Endothelial cell of umbilical vein (primary cell): ENCODE measurements around the gene MAFF. TPM values are rescaled to one million over a fixed set of nuclear protein-coding genes. Genes with fewer than 3 reads are reported as not detected.

Experiments used
- BruUV-seq: library from RNA; stranded (reverse); fragments of 400-500 nt; replicated peaks from 2 replicates; lab custom pipeline; 2021; lab: Mats Ljungman, UMichigan
- CTCF ChIA-PET: fragments of 300-600, 350-600 bp; sonication (Branson Sonifier 250); formaldehyde crosslinking; loops from one replicate; lab custom pipeline; 2021; ENCODE audit warnings: antibody characterized with exemption, inconsistent platforms; lab: Charles Lee
- POLR2A ChIA-PET: fragments of 300-600, 350-600 bp; sonication (Branson Sonifier 250); formaldehyde crosslinking; loops from one replicate; lab custom pipeline; 2021; ENCODE audit warnings: antibody characterized with exemption, inconsistent platforms; lab: Charles Lee
- DNase-seq: peaks from one replicate; pipeline ENCODE4 v3.0.0-alpha.2; 2011; ENCODE audit warnings: low read depth, low spot score
- FAIRE-seq: peaks from 2 replicates; lab custom pipeline; 2011; peaks lifted over from hg19 to GRCh38; lab: Jason Lieb, UNC
- H2AFZ ChIP-seq: 2 replicates; pipeline ENCODE4 v1.6.0; 2012; ENCODE audit warnings: low read depth, low read length, control low read depth, inconsistent platforms
- H3K27ac ChIP-seq: 2 replicates; pipeline ENCODE4 v1.5.1; 2011; ENCODE audit warnings: low read depth, mild to moderate bottlenecking, control low read depth, low read length, moderate library complexity; ENCODE audit not compliant: insufficient read depth
- H3K27me3 ChIP-seq, 2 experiments: 2 replicates each; pipeline versions ENCODE4 v1.6.0 to v1.6.1; 2011; ENCODE audit warnings: low read length in 2 of 2, mixed read lengths in 1 of 2; ENCODE audit not compliant: control insufficient read depth in 2 of 2, insufficient read depth in 2 of 2
- H3K36me3 ChIP-seq, 2 experiments: 2 replicates in 1 of 2; 3 replicates in 1 of 2; pipeline ENCODE4 v1.5.1; 2011; ENCODE audit warnings: low read length in 2 of 2, mild to moderate bottlenecking in 1 of 2, moderate library complexity in 1 of 2; ENCODE audit not compliant: control insufficient read depth in 2 of 2, insufficient read depth in 2 of 2; ENCODE audit errors: extremely low read depth in 1 of 2
- H3K4me1 ChIP-seq: 3 replicates; pipeline ENCODE4 v1.5.1; 2011; ENCODE audit warnings: mild to moderate bottlenecking, low read length; ENCODE audit not compliant: control insufficient read depth, insufficient read depth; ENCODE audit errors: extremely low read depth
- H3K4me2 ChIP-seq: 2 replicates; pipeline ENCODE4 v1.6.1; 2011; ENCODE audit warnings: low read length, control low read depth, mixed read lengths; ENCODE audit not compliant: insufficient read depth
- H3K4me3 ChIP-seq, 3 experiments: fragments of 200-600 bp in 1 of 3; sonication (generic), shearing (Covaris generic) in 1 of 3; replicated peaks in 1 of 3; 2 replicates each; pipeline ENCODE4 v1.5.1; 2011 to 2016; ENCODE audit warnings: control low read depth in 3 of 3, low read length in 3 of 3, mild to moderate bottlenecking in 2 of 3, inconsistent platforms in 1 of 3, low read depth in 1 of 3, moderate library complexity in 1 of 3; ENCODE audit not compliant: insufficient read depth in 1 of 3
- H3K79me2 ChIP-seq: 2 replicates; pipeline ENCODE4 v1.6.0; 2012; ENCODE audit warnings: low read length, inconsistent platforms; ENCODE audit not compliant: control insufficient read depth, insufficient read depth
- H3K9ac ChIP-seq: replicated peaks from 2 replicates; pipeline ENCODE3; 2011; ENCODE audit warnings: low read length, control low read depth; ENCODE audit not compliant: insufficient read depth; ENCODE audit errors: extremely low read depth
- H3K9me1 ChIP-seq: replicated peaks from 3 replicates; pipeline ENCODE4 v1.6.0; 2011; ENCODE audit warnings: mild to moderate bottlenecking, low read length; ENCODE audit not compliant: control insufficient read depth, insufficient read depth; ENCODE audit errors: extremely low read depth
- H3K9me3 ChIP-seq: replicated peaks from 2 replicates; pipeline ENCODE4 v1.5.1; 2012; ENCODE audit warnings: low read length, inconsistent platforms; ENCODE audit not compliant: control insufficient read depth, insufficient read depth
- H4K20me1 ChIP-seq: replicated peaks from 2 replicates; pipeline ENCODE3; 2011; ENCODE audit warnings: mild to moderate bottlenecking, low read length; ENCODE audit not compliant: control insufficient read depth, insufficient read depth; ENCODE audit errors: extremely low read depth
- CTCF ChIP-seq, 2 donors: IDR thresholded peaks; 1 replicate in 1 of 2; 2 replicates in 1 of 2; pipeline ENCODE4 v1.5.1; 2011; ENCODE audit warnings: low read length in 2 of 2, mild to moderate bottlenecking in 2 of 2, moderate library complexity in 2 of 2, control low read depth in 1 of 2, inconsistent platforms in 1 of 2, low read depth in 1 of 2; ENCODE audit not compliant: insufficient read depth in 1 of 2; ENCODE audit errors: extremely low read depth in 1 of 2
- EZH2 ChIP-seq: IDR thresholded peaks from 2 replicates; pipeline ENCODE4 v1.6.1; 2012; ENCODE audit warnings: borderline replicate concordance, low read depth, mild to moderate bottlenecking, moderate library complexity, low read length, inconsistent platforms; ENCODE audit not compliant: severe bottlenecking
- FOS ChIP-seq: IDR thresholded peaks from 2 replicates; pipeline ENCODE4 v1.6.1; 2011; ENCODE audit warnings: mild to moderate bottlenecking, low read length, moderate library complexity, borderline replicate concordance; ENCODE audit not compliant: insufficient read depth
- GATA2 ChIP-seq: IDR thresholded peaks from 2 replicates; pipeline ENCODE4 v1.7.0; 2011; ENCODE audit warnings: low read depth, mild to moderate bottlenecking, moderate library complexity, mixed read lengths, low read length; ENCODE audit not compliant: insufficient read length, insufficient read depth
- JUN ChIP-seq: IDR thresholded peaks from 2 replicates; pipeline ENCODE4 v1.6.1; 2011; ENCODE audit warnings: borderline replicate concordance, low read depth; ENCODE audit not compliant: insufficient read length, insufficient read depth
- MAX ChIP-seq: IDR thresholded peaks from 2 replicates; pipeline ENCODE4 v1.6.1; 2011; ENCODE audit not compliant: insufficient read depth, insufficient read length
- MYC ChIP-seq: IDR thresholded peaks from one replicate; pipeline ENCODE4 v1.6.1; 2011; ENCODE audit warnings: mild to moderate bottlenecking, low read depth, low read length
- POLR2A ChIP-seq: IDR thresholded peaks from 2 replicates; pipeline ENCODE4 v1.6.1; 2012; ENCODE audit warnings: low read depth, mild to moderate bottlenecking, control low read depth, low read length
- POLR2AphosphoS5 ChIP-seq: IDR thresholded peaks from 2 replicates; pipeline ENCODE4 v1.6.1; 2012; ENCODE audit warnings: low read depth, mild to moderate bottlenecking, control low read depth, low read length, moderate library complexity; ENCODE audit not compliant: insufficient read depth
- dilution Hi-C: fragments of 300-500 bp; cut with MboI; formaldehyde crosslinking; loops from one replicate; pipeline ENCODE4 v1.15.0; 2019; ENCODE audit warnings: low sequenced_read_pairs; ENCODE audit not compliant: extremely low pct_ligation_motif_present
- intact Hi-C: fragments of 100-400 bp; cut with micrococcal nuclease; formaldehyde crosslinking; loops from one replicate; pipeline ENCODE4 v1.10.0; 2022
- polyA plus RNA-seq, 4 experiments: library from polyadenylated mRNA; depleted of rRNA in 3 of 4; stranded (reverse) in 3 of 4; unstranded in 1 of 4; fragments of >200 nt; gene quantifications; 2 replicates each; pipeline versions ENCODE4 v1.2.1 to v1.2.3, GENCODE V29; 2011 to 2012; ENCODE audit warnings: missing spikeins in 1 of 4
- total RNA-seq: library from RNA; stranded (reverse); gene quantifications from 2 replicates; pipeline ENCODE4 v1.2.3, GENCODE V29; 2021

The MAFF gene
- total and polyA plus RNA-seq, 2 donors (not counting 3 experiments of a cell fraction or from before 2014, with no cell fraction given), result 29.0 to 61.2 TPM

DNA sequence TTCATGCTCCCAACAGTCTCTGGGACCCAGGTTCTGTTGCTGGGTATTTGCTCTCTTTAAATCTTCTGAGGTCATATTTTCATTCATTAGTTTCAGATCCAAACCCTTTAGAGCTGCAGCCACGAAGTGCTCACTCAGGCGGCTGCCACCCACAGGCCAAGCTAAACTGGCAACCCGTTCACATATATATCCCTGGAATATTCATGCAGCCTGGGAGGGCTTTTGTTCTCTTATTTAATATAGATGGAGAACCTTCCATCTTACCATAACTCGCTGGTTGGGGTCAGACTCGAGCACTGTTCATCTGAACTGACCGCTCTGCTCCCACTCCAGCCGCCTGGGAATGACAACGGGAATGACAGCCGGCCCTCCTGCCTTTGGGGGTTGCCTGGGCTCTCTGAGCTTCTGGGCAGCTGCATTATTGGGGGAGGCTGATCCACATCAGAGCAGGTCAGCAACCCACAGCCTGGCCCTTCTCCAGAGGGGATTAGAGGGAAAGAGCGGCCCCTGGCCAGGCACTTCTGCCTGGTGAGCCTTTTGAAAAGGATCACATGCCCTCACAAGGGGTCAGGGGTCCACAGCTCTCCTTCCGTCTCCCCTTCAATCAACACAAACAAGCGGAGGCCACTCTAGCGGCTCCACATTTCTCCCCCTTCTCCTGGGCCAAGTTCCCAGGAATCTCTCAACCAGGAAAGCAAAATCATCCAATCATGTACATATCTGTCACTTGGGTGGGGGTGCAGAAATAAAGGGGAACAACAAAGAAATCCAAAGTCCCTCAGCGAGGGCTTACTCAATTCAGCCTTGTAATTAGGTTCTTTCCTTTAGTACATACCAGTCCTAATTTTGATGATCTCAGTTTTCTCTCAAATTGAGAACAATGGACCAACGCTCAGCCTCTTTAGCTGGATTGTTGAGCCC lies 59.2 kb downstream of the MAFF start:
- Histone ChIP-seq H3K4me2 (no peak overlapping the region), H3K4me1 (peaks cover 25% of the 10 kb centered on the region), H3K9ac (no peak overlapping the region), H3K4me3 (no peak overlapping the region), H3K36me3 (peaks cover 0 to 3% of the 10 kb centered on the region in 2 experiments), H4K20me1 (peaks cover 2% of the 10 kb centered on the region), H3K9me1 (no peaks in the 10 kb centered on the region), H2AFZ (no peak overlapping the region), H3K9me3 (no peaks in the 10 kb centered on the region), H3K27me3 (no peaks in the 10 kb centered on the region), H3K79me2 (peaks cover 76% of the 10 kb centered on the region), H3K27ac (no peak overlapping the region)
- POLR2A ChIA-PET, result interaction anchor here (0.8 kb wide), 1 partner anchor 12 kb away, joined by 3 read pairs; no protein-coding TSS in a partner anchor
- no peak for TF ChIP-seq JUN
- TF ChIP-seq GATA2, result no peak
- TF ChIP-seq MYC, result no peak
- no peak for TF ChIP-seq POLR2A
- TF ChIP-seq POLR2AphosphoS5, result no peak
- TF ChIP-seq EZH2, result no peak
- no peak for TF ChIP-seq MAX
- TF ChIP-seq FOS, result no peak
- no peak for TF ChIP-seq CTCF (IDR thresholded peaks at IDR 0.05; ENCODE audit: extremely low read depth in 1 of 2, insufficient read depth in 1 of 2, low read depth in 1 of 2, low read length in 2 of 2)
- DNase-seq (no peak), FAIRE-seq (no peak)
- no TSS peak for BruUV-seq
- dilution Hi-C loops, result no loop called here
- CTCF ChIA-PET, result interaction anchor here (0.9 to 2.0 kb wide), 6 partner anchors 11 to 209 kb away, joined by 3 to 10 read pairs (median 4); no protein-coding TSS in a partner anchor
- intact Hi-C loops, result no loop called here
